ENCODE data around the gene RALGAPB. TPM values are rescaled to one million over a fixed set of nuclear protein-coding genes. Genes with fewer than 3 reads are reported as not detected.

Gene RALGAPB
- total RNA-seq, 2 donors from 2014 or later = 45.6 to 50.6 TPM

GRCh38 chr20:38600057-38600456, 127.4 kb downstream of the RALGAPB start:
- H3K9me3 ChIP-seq = no peaks in the 10 kb centered on the region
- no peaks in the 10 kb centered on the region for H3K36me3 ChIP-seq
- H3K27me3 ChIP-seq (replicated peaks; ENCODE audit: insufficient read depth) = no peaks in the 10 kb centered on the region
- H3K4me1 ChIP-seq (replicated peaks) = no peaks in the 10 kb centered on the region
- TF ChIP-seq CTCF (IDR thresholded peaks at IDR 0.05) (no peak), POLR2AphosphoS5 (IDR thresholded peaks at IDR 0.05) (no peak), POLR2A (IDR thresholded peaks at IDR 0.05) (no peak)
- intact Hi-C loops (cut with DNase I) = no loop called here
- WGBS = 100% methylated on average over 1 of the region's 1 CpG
- no peak overlapping the region for H3K27ac ChIP-seq
- DNase-seq (ENCODE audit: low spot score) = no peak
- no peak overlapping the region for H3K4me3 ChIP-seq

- no peaks in the 10 kb centered on the region for H3K27me3 ChIP-seq (replicated peaks; ENCODE audit: insufficient read depth)
- TF ChIP-seq POLR2A (IDR thresholded peaks at IDR 0.05) (no peak), POLR2AphosphoS5 (IDR thresholded peaks at IDR 0.05) (no peak), CTCF (IDR thresholded peaks at IDR 0.05) (peak in 1 of 4 experiments; percentile 39)
- H3K9me3 ChIP-seq = no peaks in the 10 kb centered on the region
- 20% methylated on average over 40 of the region's 42 CpGs for WGBS
- H3K4me1 ChIP-seq (replicated peaks) = no peaks in the 10 kb centered on the region
- DNase-seq (ENCODE audit: low spot score) = peak; percentile 14
- intact Hi-C loops (cut with DNase I) = no loop called here
- no peak within 1 kb of the TSS for H3K27ac ChIP-seq
- no peaks in the 10 kb centered on the region for H3K36me3 ChIP-seq
- no peak within 1 kb of the TSS for H3K4me3 ChIP-seq
These were observed 128.9 kb downstream of the RALGAPB start, which contains the start of gene ARHGAP40 for GRCh38 chr20:38601216-38602184. Gene ARHGAP40 (plus strand): TSS chr20:38601809.

GRCh38 chr20:38602185-38602581, 129.5 kb downstream of the RALGAPB start:
- WGBS = 65% methylated on average over 5 of the region's 5 CpGs

GRCh38 chr20:38603286-38603685, 130.6 kb downstream of the RALGAPB start:
- DNase-seq (ENCODE audit: low spot score) = no peak
- H3K36me3 ChIP-seq = no peaks in the 10 kb centered on the region
- intact Hi-C loops (cut with DNase I) = no loop called here
- H3K9me3 ChIP-seq = no peaks in the 10 kb centered on the region
- 79% methylated on average over 3 of the region's 3 CpGs for WGBS
- no peaks in the 10 kb centered on the region for H3K27me3 ChIP-seq (replicated peaks; ENCODE audit: insufficient read depth)
- no peaks in the 10 kb centered on the region for H3K4me1 ChIP-seq (replicated peaks)
- H3K4me3 ChIP-seq = no peak overlapping the region
- no peak overlapping the region for H3K27ac ChIP-seq
- TF ChIP-seq CTCF (IDR thresholded peaks at IDR 0.05) = no peak
- TF ChIP-seq POLR2AphosphoS5 (IDR thresholded peaks at IDR 0.05) = no peak
- no peak for TF ChIP-seq POLR2A (IDR thresholded peaks at IDR 0.05)

More at GRCh38 chr20:38602185-38602581, 129.5 kb downstream of the RALGAPB start:
- Histone ChIP-seq H3K36me3 (no peaks in the 10 kb centered on the region), H3K27ac (no peak overlapping the region), H3K4me3 (no peak overlapping the region), H3K27me3 (replicated peaks; ENCODE audit: insufficient read depth) (no peaks in the 10 kb centered on the region), H3K9me3 (no peaks in the 10 kb centered on the region), H3K4me1 (replicated peaks) (no peaks in the 10 kb centered on the region)
- intact Hi-C loops (cut with DNase I) = no loop called here
- TF ChIP-seq POLR2A (IDR thresholded peaks at IDR 0.05) = no peak
- no peak for TF ChIP-seq POLR2AphosphoS5 (IDR thresholded peaks at IDR 0.05)
- TF ChIP-seq CTCF (IDR thresholded peaks at IDR 0.05) = no peak
- DNase-seq (ENCODE audit: low spot score) = no peak
